ENCODE results near the gene DEFB124.
A peak's percentile ranks its signal among the peaks of the same experiment; 100 is the strongest.
"Not testable (repeated sequence)": the region's sequence is repeated elsewhere in the genome, so short reads cannot be mapped to it uniquely, and the experiment has no call there.

Gene DEFB124

GRCh38 chr20:31472395-31473330 lies 2.3 kb downstream of the DEFB124 start:
- no peaks in the 10 kb centered on the region for H3K4me1 ChIP-seq (ENCODE audit: control insufficient read depth, insufficient read depth, low read length)
- POLR2A ChIA-PET, result no interaction called here
- no peaks in the 10 kb centered on the region for H3K36me3 ChIP-seq (ENCODE audit: control insufficient read depth in 2 of 2, insufficient read depth in 1 of 2, low read length in 2 of 2)
- H3K27ac ChIP-seq (ENCODE audit: extremely low read depth, low read depth, low read length), result no peak overlapping the region
- TF ChIP-seq EGR2 (tag by site-specific recombination; IDR thresholded peaks at IDR 0.05; ENCODE audit: low read depth) (0 out of 2 replicates have a peak, but pooled peaks have one; percentile 13), ZFHX2 (tag by site-specific recombination; conservative IDR thresholded peaks at IDR 0.05) (0 out of 2 replicates have a peak, but pooled peaks have one; percentile 18), PRDM6 (tag by site-specific recombination; IDR thresholded peaks at IDR 0.05) (no peak), ZSCAN23 (tag by site-specific recombination; IDR thresholded peaks at IDR 0.05) (no peak)
- CTCF ChIA-PET, result no interaction called here
- H3K9me3 ChIP-seq (ENCODE audit: control insufficient read depth, insufficient read depth, low read depth, low read length), result no peaks in the 10 kb centered on the region
- no peak overlapping the region for H3K4me3 ChIP-seq (ENCODE audit: low read depth, low read length)

DNA sequence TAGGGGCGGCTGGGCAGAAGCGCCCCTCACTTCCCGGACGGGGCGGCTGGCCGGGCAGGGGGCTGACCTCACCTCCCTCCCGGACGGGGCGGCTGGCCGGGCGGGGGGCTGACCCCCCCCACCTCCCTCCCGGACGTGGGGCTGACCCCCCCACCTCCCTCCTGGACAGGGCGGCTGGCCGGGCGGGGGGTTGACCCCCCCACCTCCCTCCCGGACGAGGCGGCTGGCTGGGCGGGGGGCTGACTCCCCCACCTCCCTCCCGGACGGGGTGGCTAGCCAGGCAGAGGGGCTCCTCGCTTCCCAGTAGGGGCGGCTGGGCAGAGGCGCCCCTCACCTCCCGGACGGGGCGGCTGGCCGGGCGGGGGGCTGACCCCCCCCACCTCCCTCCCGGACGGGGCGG lies 4.0 kb downstream of the DEFB124 start:
- H3K36me3 ChIP-seq (ENCODE audit: control insufficient read depth in 2 of 2, insufficient read depth in 1 of 2, low read length in 2 of 2); POLR2A ChIA-PET; H3K27ac ChIP-seq (ENCODE audit: extremely low read depth, low read depth, low read length); H3K4me3 ChIP-seq (ENCODE audit: low read depth, low read length); H3K4me1 ChIP-seq (ENCODE audit: control insufficient read depth, insufficient read depth, low read length); CTCF ChIA-PET; H3K9me3 ChIP-seq (ENCODE audit: control insufficient read depth, insufficient read depth, low read depth, low read length): not testable (repeated sequence)

DNA sequence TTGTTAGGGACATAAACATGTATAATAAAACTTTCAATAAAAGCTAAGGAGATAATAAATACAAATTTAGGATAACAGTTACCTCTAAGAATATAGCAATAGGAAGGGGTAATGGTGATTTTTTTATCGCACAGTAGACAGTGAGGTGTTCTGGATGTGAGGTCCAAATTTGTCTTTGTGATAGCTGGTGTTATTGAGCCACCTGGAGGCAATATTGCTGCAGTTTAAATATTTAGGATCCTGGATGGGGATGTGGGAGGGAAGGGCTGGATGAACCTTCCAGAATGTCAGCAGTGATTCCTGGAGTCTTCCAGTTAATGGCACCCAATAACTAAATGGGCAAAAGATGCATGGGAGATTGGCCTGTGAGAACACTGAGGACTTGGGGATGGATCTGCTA lies 20.6 kb downstream of the DEFB124 start:
- CTCF ChIA-PET, result interaction anchor here (0.9 to 2.1 kb wide), 4 partner anchors 14 to 142 kb away, joined by 3 to 11 read pairs (median 4); partner anchors contain the start of gene DEFB123

DNA sequence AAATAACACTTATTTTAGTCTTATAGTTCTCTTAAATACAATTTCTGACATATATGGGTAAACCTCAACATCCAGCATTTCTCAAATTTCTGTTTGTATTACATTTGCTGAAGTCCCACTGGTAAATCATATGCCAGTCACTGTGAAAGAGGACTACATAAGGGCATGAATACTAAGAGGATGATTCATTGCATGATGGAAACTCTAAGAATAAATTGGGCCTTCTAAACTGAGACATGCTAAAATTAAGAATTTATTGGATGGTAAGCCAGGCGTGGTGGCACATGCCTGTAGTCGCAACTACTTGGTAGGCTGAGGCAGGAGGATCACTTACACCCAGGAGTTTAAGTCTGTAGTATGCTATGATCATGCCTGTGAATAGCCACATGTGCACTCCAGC lies 22.4 kb downstream of the DEFB124 start:
- no peak overlapping the region for H3K27ac ChIP-seq (ENCODE audit: extremely low read depth, low read depth, low read length)
- no peaks in the 10 kb centered on the region for H3K9me3 ChIP-seq (ENCODE audit: control insufficient read depth, insufficient read depth, low read depth, low read length)
- H3K4me1 ChIP-seq (ENCODE audit: control insufficient read depth, insufficient read depth, low read length), result no peaks in the 10 kb centered on the region
- CTCF ChIA-PET, result no interaction called here
- POLR2A ChIA-PET, result no interaction called here
- H3K4me3 ChIP-seq (ENCODE audit: low read depth, low read length), result no peak overlapping the region
- no peaks in the 10 kb centered on the region for H3K36me3 ChIP-seq (ENCODE audit: control insufficient read depth in 2 of 2, insufficient read depth in 1 of 2, low read length in 2 of 2)
- TF ChIP-seq ZNF416 (tag by site-specific recombination; IDR thresholded peaks at IDR 0.05) (no peak), ZBTB49 (tag by site-specific recombination; IDR thresholded peaks at IDR 0.05; ENCODE audit: low read depth) (no peak), ZNF692 (tag by site-specific recombination; IDR thresholded peaks at IDR 0.05) (no peak), ZNF133 (tag by site-specific recombination; IDR thresholded peaks at IDR 0.05) (no peak), ZNF677 (tag by site-specific recombination; IDR thresholded peaks at IDR 0.05) (no peak), PRDM1 (tag by site-specific recombination; IDR thresholded peaks at IDR 0.05) (no peak), ZFP41 (tag by site-specific recombination; IDR thresholded peaks at IDR 0.05; ENCODE audit: borderline replicate concordance) (no peak), ZNF473 (tag by site-specific recombination; IDR thresholded peaks at IDR 0.05) (no peak), OSR2 (tag by site-specific recombination; IDR thresholded peaks at IDR 0.05) (no peak), ZNF169 (tag by site-specific recombination; IDR thresholded peaks at IDR 0.05) (no peak), ZNF626 (tag by site-specific recombination; IDR thresholded peaks at IDR 0.05) (no peak), ZBTB1 (tag by site-specific recombination; IDR thresholded peaks at IDR 0.05) (no peak)
- TF ChIP-seq, protein P1, sequence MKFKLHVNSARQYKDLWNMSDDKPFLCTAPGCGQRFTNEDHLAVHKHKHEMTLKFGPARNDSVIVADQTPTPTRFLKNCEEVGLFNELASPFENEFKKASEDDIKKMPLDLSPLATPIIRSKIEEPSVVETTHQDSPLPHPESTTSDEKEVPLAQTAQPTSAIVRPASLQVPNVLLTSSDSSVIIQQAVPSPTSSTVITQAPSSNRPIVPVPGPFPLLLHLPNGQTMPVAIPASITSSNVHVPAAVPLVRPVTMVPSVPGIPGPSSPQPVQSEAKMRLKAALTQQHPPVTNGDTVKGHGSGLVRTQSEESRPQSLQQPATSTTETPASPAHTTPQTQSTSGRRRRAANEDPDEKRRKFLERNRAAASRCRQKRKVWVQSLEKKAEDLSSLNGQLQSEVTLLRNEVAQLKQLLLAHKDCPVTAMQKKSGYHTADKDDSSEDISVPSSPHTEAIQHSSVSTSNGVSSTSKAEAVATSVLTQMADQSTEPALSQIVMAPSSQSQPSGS (tag by site-specific recombination; IDR thresholded peaks at IDR 0.05; ENCODE audit: low read depth), result no peak

More for the DNA sequence above, 20.6 kb downstream of the DEFB124 start:
- Histone ChIP-seq H3K4me1 (ENCODE audit: control insufficient read depth, insufficient read depth, low read length) (no peaks in the 10 kb centered on the region), H3K36me3 (ENCODE audit: control insufficient read depth in 2 of 2, insufficient read depth in 1 of 2, low read length in 2 of 2) (no peaks in the 10 kb centered on the region), H3K4me3 (ENCODE audit: low read depth, low read length) (no peak overlapping the region), H3K27ac (ENCODE audit: extremely low read depth, low read depth, low read length) (no peak overlapping the region), H3K9me3 (ENCODE audit: control insufficient read depth, insufficient read depth, low read depth, low read length) (no peaks in the 10 kb centered on the region)
- POLR2A ChIA-PET, result no interaction called here
- TF ChIP-seq, protein P2, sequence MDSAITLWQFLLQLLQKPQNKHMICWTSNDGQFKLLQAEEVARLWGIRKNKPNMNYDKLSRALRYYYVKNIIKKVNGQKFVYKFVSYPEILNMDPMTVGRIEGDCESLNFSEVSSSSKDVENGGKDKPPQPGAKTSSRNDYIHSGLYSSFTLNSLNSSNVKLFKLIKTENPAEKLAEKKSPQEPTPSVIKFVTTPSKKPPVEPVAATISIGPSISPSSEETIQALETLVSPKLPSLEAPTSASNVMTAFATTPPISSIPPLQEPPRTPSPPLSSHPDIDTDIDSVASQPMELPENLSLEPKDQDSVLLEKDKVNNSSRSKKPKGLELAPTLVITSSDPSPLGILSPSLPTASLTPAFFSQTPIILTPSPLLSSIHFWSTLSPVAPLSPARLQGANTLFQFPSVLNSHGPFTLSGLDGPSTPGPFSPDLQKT (IDR thresholded peaks at IDR 0.05; ENCODE audit: borderline replicate concordance, low read depth, low read length), result no peak
- 0 out of 2 replicates have a peak, but pooled peaks have one; percentile 6 for TF ChIP-seq ZNF654 (tag by site-specific recombination; IDR thresholded peaks at IDR 0.05; ENCODE audit: low read depth)
